HG03439 (cell line): ENCODE data around the gene NCOR1.
"Not testable (repeated sequence)": the region's sequence is repeated elsewhere in the genome, so short reads cannot be mapped to it uniquely, and the experiment has no call there.

ENCODE experiments used
- ATAC-seq: cut with Tn5 transposase; IDR thresholded peaks from one replicate; pipeline ENCODE4 v1.9.1; 2021; ENCODE audit warnings: mild to moderate bottlenecking, moderate library complexity; ENCODE audit not compliant: unreplicated experiment

Gene NCOR1

GRCh38 chr17:16101440-16101839 lies 113.9 kb downstream of the NCOR1 start:
- no peak for ATAC-seq

- no peak for ATAC-seq
These were observed 114.5 kb downstream of the NCOR1 start for GRCh38 chr17:16100737-16101400.

GRCh38 chr17:16091773-16092172 lies 123.6 kb downstream of the NCOR1 start:
- no peak for ATAC-seq

GRCh38 chr17:16086957-16087356 lies 128.4 kb downstream of the NCOR1 start:
- ATAC-seq = no peak

- ATAC-seq = no peak
These were observed 130.2 kb downstream of the NCOR1 start for GRCh38 chr17:16085066-16085699.

- no peak for ATAC-seq
These were observed 132.1 kb downstream of the NCOR1 start for GRCh38 chr17:16083223-16083622.

GRCh38 chr17:16081507-16082087 lies 133.7 kb downstream of the NCOR1 start:
- ATAC-seq = no peak

- ATAC-seq = no peak
These were observed 135.0 kb downstream of the NCOR1 start for GRCh38 chr17:16080366-16080765.

GRCh38 chr17:16075949-16076348 lies 139.4 kb downstream of the NCOR1 start:
- no peak for ATAC-seq

- ATAC-seq = no peak
These were observed 140.9 kb downstream of the NCOR1 start for GRCh38 chr17:16074423-16074822.

GRCh38 chr17:16073845-16074244 lies 141.5 kb downstream of the NCOR1 start:
- no peak for ATAC-seq

GRCh38 chr17:16072031-16072430 lies 143.3 kb downstream of the NCOR1 start:
- no peak for ATAC-seq

GRCh38 chr17:16068323-16068722 lies 147.0 kb downstream of the NCOR1 start:
- no peak for ATAC-seq

- ATAC-seq = no peak
These were observed 149.2 kb downstream of the NCOR1 start for GRCh38 chr17:16066125-16066524.

GRCh38 chr17:16061631-16062030 lies 153.7 kb downstream of the NCOR1 start:
- ATAC-seq = no peak

- not testable (repeated sequence) for ATAC-seq
These were observed 160.2 kb downstream of the NCOR1 start for GRCh38 chr17:16055139-16055538.

- no peak for ATAC-seq
These were observed 162.8 kb downstream of the NCOR1 start for GRCh38 chr17:16052486-16052885.

- no peak for ATAC-seq
These were observed 164.5 kb downstream of the NCOR1 start for GRCh38 chr17:16050844-16051243.

- no peak for ATAC-seq
These were observed 166.4 kb downstream of the NCOR1 start for GRCh38 chr17:16048811-16049449.

- no peak for ATAC-seq
These were observed 168.4 kb downstream of the NCOR1 start for GRCh38 chr17:16046966-16047365.

- no peak for ATAC-seq
These were observed 170.8 kb downstream of the NCOR1 start for GRCh38 chr17:16044487-16044886.

GRCh38 chr17:16040710-16041251 lies 174.6 kb downstream of the NCOR1 start:
- ATAC-seq = no peak
